GM20431 (cell line): ENCODE measurements around the gene CD207.

Source experiments
- in situ Hi-C: fragments of 300-500 bp; cut with MseI, MboI; formaldehyde crosslinking; loops from one replicate; pipeline ENCODE4 v1.15.0; 2020; ENCODE audit warnings: low sequenced_read_pairs; ENCODE audit not compliant: unreplicated experiment

CD207 gene

DNA sequence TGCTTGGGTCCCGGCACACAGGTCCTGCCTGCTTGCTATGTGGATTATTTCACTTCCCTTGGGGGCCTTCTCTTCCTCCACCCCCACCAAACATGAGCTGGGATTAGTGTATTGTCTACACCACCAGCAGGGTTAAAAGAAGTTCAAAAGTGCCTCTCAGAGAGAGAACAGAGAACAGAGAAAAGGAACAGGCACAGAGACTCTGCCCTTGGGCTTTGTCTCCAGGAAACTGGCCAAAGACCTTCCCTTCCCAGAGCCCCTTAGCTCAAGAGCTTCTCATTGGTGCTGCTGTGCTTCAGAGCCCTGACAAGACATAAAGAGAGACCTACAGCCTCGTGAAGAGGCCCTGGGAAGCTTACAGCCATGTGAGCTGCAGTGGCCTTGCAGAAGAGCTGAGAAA is 38.1 kb downstream of the CD207 start:
- in situ Hi-C loops, result no loop called here

DNA sequence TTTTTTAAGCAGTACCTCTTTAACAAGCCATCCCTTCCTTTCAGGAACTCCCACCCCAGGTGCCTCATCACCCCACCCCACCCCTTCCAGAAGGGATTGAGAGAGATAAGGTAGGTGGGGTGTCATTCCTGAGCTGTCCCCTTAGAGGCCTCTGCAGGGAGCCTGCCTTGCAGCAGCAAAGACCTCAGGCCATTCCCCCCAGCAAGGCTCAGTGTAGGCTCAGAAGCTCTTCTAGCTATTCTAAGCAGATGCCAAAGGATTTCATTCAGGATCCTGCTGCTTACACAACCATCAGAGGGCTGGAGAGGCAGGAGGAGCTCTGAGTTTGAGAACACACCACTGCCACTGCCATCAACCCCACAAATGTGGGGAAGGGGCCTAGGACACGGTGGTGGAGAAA is 39.4 kb downstream of the CD207 start:
- in situ Hi-C loops, result no loop called here

DNA sequence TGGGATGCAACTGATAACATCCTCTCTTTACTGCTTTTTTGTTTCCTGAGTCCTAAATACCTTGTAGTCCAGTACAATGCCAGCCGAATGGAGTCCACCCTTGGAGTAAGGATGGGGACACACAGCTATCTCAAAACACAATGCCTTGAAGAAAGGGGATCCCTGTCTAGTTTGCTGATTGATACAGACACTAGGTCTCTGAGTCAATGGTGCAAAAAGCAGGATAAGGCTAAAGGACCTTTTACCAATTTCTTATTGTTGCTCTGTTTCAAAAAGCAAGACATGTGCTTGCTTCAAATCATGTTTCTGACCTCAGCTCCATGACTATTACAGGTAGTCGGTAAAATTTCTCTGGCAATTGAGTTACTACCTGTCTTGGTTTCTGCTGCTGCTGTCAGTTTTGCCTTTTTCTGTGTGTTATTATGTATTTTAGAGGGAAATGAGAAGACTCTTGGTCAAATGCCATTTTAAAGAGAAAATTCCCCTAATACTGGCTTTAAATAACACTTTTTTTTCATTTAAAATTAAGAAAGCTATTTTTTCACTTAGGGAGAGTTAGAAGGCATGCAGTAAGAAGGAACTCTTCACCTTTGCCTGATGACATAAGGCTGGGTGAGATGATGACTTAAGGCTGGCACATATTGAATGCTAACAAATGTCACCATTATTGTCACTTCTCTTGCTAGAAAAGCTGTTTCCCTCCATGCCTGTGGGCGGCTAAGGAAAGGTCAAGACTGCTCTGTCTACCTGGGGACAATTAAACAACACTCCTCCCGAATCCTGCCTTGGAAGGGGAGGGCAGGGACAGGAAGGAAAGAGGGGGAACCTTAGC is 40.2 kb downstream of the CD207 start:
- in situ Hi-C loops, result no loop called here

DNA sequence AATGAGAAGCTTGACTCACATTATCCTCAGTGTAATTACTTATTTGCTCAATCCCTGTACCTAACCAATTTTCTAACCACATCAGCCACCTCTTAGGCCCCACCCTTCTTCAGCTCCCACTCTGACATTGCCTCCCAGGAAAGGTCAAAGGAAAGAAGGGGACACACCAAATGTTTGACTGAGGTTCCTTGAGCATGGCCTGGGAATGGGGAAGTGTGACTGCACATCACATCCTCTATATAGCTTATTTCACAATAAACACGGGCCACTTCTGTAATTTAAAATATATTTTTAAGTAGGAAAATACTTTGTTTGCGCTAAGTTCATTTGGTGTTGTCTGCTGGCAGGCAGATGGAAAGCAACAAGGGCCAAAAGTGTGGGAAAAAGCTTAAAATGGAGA is 42.2 kb downstream of the CD207 start:
- in situ Hi-C loops, result no loop called here

DNA sequence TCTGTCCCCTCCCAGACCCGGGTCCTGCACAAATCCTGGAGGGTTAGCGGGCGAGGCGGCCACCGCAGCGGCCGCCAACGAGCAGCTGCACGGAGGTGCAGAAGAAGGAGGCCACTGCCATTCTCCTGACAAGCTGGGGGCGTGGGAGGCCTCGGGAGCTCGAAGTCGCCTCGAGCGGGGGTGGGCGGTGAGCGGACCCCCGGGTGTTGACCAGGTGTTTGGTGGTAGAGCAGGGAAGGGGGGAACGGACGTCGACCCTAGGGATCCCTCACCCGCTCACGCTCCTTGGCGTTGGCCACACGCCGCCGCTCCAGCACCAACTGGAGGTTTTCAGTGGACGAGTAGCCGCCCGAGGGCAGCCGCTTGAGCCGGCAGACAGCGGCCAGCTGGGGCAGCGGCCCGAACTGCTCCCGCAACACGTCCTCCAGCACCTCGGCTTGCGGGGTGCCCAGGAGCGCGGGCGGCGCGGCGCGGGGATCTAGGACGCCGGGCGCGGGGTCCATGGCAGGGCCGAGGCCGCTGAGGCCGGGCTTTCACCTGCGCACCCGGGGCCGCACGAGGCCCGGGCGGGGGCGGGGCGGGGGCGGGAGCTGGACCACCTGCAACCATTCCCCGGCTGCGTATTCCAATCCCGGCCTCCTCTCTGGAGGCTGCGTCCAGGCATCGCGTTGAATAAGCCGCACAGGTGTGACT is 45.3 kb downstream of the CD207 start, which contains the start of gene FIGLA:
Gene FIGLA, minus strand, starts transcription at position 508 of the 693 bp plus-strand sequence. Its CDS starts 5 bp downstream, at position 503.
- in situ Hi-C loops, result no loop called here

DNA sequence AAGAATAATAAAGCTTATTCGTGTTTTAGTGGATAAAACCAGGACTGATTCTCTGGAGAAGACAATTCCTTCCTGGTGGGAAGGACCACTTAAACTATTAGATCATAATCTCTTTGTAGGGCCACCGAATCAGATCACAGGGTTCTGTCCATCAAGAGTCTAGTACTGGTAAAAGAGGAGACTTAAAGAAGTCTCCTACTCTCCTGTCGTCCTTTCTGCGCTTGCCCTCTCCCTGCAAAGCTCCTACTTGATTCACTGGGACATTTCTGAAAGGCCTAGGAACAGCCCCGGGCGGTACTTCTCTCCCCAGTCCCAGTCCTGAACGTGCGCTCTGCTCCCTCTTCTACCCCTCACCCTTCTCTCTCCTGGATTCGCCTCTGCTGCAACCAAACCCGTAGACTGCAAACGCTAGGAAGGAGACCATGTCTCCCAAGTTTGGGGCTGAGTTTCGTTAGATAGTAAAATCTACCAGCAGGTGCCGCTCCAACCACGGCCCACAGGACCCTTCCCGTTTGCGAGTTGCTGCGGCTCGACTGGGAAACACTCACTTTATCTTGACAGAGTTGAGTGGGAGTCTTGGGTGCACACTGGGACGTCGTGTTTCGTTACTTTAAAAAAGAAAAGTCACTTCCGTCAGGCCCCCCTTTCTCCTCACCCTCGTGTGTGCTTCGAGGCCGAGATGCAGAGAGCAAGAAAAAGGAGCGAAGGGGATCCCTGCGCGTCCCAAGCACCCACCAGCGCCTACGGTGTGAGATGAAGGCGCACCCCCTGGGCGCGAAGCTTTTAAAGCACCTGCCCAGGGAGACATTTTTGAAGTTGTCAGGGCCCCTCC is 46.1 kb downstream of the CD207 start:
- in situ Hi-C loops, result no loop called here

DNA sequence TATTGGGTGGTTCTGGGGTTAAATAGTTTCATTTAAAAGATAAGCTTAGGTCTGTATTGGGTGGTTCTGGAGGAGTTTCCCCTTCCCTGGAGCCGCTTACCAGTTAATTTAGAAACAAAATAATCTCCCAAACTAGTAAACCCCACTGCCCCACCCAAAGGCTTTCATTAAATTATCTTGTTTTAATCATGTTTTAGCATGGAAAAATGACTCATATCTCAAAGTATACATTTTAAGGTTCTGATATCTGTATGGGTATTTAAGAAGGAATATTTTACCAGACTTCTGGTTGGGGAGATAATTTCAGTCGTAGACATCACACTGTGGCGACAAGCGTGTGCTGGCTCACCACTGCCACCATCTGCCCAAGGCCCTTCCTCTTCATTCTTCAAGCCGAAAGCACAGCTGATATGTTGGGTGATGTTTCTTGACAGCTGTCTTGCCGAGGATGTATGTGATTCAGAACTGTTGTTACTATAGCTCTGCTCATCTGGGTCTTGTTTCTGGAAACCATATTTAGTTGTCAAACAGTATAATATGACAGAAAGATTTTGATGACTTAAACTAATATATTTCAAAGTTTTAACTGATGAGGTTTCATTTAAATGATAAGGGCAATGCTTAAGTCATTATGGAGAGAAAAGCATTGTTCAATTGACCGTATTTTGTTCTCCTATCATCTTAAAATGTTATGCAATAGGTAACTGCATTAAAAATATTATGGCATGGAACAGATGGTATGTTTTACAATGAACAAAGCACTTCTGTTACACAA is 50.3 kb downstream of the CD207 start:
- in situ Hi-C loops, result no loop called here

DNA sequence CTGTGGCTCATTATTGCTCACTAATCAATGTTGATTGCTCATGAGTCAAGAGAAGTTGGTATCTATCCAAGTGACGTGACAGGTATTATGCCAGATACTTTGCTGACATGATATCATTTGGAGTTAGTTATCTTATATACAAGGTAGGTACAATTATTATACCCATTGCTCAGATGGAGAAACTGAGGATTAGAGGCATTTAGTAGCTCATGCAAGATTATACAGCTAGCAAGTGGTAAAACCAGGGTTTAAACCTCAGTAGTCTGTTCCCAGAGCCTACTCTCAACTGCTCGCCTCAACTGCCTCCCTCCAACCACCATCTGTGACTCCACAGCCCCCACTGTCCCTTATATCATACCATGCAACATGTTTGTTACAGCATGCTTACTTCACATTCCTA is 51.3 kb downstream of the CD207 start:
- in situ Hi-C loops, result no loop called here
